ENCODE results near the gene SLC5A10.

The SLC5A10 gene

GRCh38 chr17:19004421-19005136 is 52.6 kb downstream of the SLC5A10 start, which contains the start of gene FAM83G:
Gene FAM83G, minus strand, starts transcription at chr17:19004764. Its CDS starts 723 bp downstream, at chr17:19004041.
- peak; percentile 15 for DNase-seq

- DNase-seq: no peak
These were observed 53.3 kb downstream of the SLC5A10 start for GRCh38 chr17:19005137-19005773.

GRCh38 chr17:19005789-19006430 is 53.9 kb downstream of the SLC5A10 start:
- DNase-seq: no peak

- DNase-seq: no peak
These were observed 54.7 kb downstream of the SLC5A10 start for GRCh38 chr17:19006698-19007097.

- no peak for DNase-seq
These were observed 58.0 kb downstream of the SLC5A10 start for GRCh38 chr17:19009970-19010369.

GRCh38 chr17:19010729-19011505 is 59.0 kb downstream of the SLC5A10 start:
- no peak for DNase-seq

- no peak for DNase-seq
These were observed 59.6 kb downstream of the SLC5A10 start for GRCh38 chr17:19011581-19011980.

- no peak for DNase-seq
These were observed 60.5 kb downstream of the SLC5A10 start for GRCh38 chr17:19012171-19013080.

- DNase-seq: no peak
These were observed 61.3 kb downstream of the SLC5A10 start for GRCh38 chr17:19013226-19013625.

- DNase-seq: no peak
These were observed 62.1 kb downstream of the SLC5A10 start for GRCh38 chr17:19013806-19014627.

- DNase-seq: no peak
These were observed 62.8 kb downstream of the SLC5A10 start for GRCh38 chr17:19014628-19015215.

GRCh38 chr17:19015428-19015827 is 63.5 kb downstream of the SLC5A10 start:
- DNase-seq: no peak

GRCh38 chr17:19016297-19016696 is 64.3 kb downstream of the SLC5A10 start:
- no peak for DNase-seq

- DNase-seq: no peak
These were observed 64.9 kb downstream of the SLC5A10 start for GRCh38 chr17:19016881-19017280.

- DNase-seq: no peak
These were observed 65.4 kb downstream of the SLC5A10 start for GRCh38 chr17:19017401-19017800.

- DNase-seq: no peak
These were observed 66.0 kb downstream of the SLC5A10 start for GRCh38 chr17:19017804-19018599.

GRCh38 chr17:19018600-19018950 is 66.6 kb downstream of the SLC5A10 start:
- DNase-seq: no peak

- no peak for DNase-seq
These were observed 67.3 kb downstream of the SLC5A10 start for GRCh38 chr17:19019041-19019941.

- DNase-seq: no peak
These were observed 68.1 kb downstream of the SLC5A10 start for GRCh38 chr17:19020016-19020415.
